Stimulated activated CD4-positive, alpha-beta T cell treated with anti-CD3 and anti-CD28 coated beads, Interleukin-15, amount 100 ng/mL, for 1 hour (primary cell): Measurements from ENCODE around the gene MASP1.
"Not testable (repeated sequence)": the region's sequence is repeated elsewhere in the genome, so short reads cannot be mapped to it uniquely, and the experiment has no call there.

Experiments used
- DNase-seq, 2 donors: peaks; one replicate each; pipeline ENCODE4 v3.0.0-alpha.2; 2020; ENCODE audit warnings: low read depth in 1 of 2, low spot score in 1 of 2

MASP1 gene

GRCh38 chr3:187265461-187265955, 26.0 kb downstream of the MASP1 start:
- DNase-seq: no peak

DNA sequence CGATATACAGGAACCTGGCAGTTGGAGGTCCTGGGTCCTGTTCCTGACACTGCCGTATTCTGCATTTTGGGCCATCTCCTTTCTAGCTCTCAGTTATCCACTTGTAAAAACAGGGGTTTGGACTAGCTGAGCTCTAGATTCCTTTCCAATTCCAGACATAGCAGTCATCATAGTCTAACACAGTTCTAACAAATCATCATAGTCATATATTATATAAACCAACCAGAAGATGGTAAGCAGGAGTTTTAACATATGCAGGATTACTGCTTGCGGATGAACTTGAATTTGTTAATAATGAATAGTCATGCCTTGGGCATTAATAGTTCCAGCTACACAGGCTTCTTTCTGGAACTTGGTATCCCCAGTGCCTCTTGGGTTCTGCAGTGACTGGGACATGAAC, 26.6 kb downstream of the MASP1 start:
- DNase-seq: no peak

DNA sequence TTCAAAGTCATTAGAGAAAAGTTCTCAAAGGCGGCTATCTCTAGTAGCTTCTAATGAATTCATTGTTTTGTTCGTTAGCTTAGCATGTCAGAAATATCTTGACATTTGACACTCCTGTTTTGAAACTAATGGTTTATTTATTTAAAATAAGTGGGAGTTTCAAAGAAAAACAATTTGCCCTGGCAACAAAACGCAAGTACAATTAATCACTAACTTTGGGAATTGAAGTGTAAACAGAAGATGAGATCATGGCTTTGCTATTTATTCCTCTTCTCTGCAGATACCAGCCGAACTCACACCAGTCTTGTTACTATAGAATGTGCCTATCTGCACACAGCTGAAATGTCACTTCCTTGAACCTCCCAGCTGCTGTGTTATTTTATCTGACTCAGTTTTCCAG, 27.5 kb downstream of the MASP1 start:
- DNase-seq: no peak

- DNase-seq: no peak
These were observed 28.3 kb downstream of the MASP1 start for GRCh38 chr3:187263270-187263669.

DNA sequence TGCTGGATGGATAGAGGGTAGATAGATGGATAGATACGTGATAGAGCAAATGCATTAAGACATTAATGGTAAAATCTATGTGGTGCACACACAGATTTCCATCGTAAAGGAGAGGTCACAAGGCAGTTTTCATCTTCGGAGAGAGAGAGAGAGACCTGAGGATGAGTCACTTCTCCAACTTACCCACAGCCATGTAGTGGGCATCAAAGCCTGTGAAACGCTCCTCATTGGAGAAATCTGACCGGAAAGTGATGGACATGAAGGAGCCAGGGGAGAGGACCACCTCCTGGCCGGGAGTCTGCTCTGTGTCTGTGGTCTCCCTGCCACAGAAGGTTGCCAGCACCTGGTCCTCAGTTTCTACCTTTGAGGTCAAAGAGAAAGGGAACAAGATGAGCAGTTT, 29.2 kb downstream of the MASP1 start:
- no peak for DNase-seq

DNA sequence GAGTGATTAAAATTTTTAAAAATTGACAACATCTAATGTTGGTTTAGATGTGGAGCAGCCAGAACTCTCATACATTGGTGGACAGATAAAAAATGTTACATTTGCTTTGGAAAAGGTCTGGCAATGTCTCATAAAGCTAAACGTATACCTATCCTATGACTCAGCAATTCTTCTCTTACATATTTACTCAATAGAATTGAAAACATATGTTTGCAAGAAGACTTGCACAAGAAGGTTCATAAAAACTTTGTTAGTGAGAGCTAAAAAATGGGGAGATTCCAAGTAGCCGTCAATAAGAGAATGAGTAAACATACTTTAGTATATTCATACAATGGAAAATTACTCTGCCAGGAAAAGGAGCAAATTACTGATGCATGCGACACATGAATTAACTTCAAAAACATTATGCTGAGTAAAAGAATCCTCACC, 30.0 kb downstream of the MASP1 start:
- no peak for DNase-seq

GRCh38 chr3:187259171-187259570, 32.4 kb downstream of the MASP1 start:
- no peak for DNase-seq

- no peak for DNase-seq
These were observed 33.4 kb downstream of the MASP1 start for GRCh38 chr3:187257992-187258692.

DNA sequence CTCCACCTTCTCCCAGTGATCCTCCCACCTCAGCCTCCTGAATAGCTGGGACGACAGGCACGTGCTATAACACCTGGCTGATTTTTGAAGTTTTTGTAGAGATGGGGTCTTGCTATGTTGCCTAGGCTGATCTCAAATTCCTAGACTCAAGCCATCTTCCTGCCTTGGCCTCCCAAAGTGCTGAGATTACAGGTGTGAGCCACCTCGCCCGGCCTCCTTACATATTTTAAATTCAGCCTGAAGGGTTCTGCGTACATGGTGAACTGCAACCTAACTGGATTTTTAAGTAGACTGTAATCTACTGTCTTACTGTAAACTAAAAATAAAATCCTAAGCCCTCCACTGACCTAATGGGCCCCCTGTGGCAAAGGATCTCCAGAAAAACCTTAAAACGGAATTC, 34.1 kb downstream of the MASP1 start:
- DNase-seq: no peak

GRCh38 chr3:187256051-187256616, 35.4 kb downstream of the MASP1 start:
- no peak for DNase-seq

GRCh38 chr3:187255314-187255713, 36.2 kb downstream of the MASP1 start:
- DNase-seq: no peak

GRCh38 chr3:187252311-187252710, 39.2 kb downstream of the MASP1 start:
- no peak for DNase-seq

DNA sequence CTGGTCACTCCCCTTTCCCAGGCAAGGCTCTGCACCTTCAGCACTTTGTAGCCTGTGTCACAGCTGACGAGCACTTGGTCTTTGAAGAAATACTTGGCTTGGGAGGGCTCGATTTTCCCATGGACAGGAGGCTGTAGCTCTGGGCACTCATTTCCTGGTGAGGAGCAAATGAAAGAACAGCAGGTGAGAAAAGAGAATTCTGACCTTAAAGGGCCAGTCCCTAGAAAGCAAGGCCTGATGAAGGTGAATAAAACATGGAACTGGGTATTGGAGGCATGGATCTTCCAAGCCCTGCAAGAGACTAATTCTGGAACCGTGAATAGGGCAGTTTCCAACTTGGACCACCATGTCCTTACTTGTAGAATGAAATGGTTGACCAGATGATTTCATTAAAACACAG, 39.9 kb downstream of the MASP1 start:
- no peak for DNase-seq

DNA sequence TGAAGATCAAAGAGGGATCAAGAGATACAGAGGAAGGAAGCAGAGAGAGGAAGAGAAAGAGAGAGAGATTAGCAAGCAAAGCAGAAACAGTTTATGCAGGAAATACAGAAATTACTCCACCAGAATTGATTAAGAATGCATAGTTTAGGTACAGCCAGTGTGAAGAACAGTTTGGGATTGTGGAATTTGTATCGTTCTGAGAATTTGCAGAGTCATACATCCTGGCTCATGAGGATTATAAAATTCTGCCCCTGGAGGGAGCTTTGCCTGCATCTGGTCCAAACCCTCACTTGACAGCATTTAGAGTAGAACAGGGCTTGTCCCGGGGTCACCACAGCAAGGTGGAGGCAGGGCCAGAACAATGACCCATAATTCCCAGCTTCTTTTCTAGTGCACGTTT, 44.1 kb downstream of the MASP1 start:
- DNase-seq: no peak

DNA sequence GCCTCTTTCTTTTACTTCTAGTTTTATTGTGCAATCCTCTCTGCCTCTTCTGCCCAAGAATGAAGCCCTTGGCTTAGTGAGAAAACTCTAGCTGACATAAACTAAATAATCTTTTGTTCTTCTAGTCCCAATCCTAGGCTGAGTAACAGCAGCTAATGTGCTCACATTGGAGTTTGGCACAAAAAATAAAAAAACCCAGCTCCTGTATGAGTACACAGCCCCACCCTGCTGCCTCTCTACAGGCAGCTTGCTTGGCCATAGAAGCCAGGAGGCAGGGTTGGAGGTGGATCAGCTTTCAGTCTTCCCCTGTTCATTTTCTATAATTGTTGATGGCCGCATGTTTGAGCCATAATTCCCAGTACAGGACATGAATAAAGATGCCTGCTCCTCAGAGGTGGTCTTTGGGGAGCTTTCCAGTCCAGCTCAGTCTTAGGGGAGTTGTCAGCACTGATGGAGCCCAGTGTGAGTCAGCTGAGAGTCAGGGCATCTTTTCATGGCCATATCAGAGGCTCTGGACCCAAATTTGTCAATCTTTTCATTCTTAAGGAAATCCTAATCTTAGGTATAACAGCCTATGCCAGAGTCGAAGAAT, 47.5 kb downstream of the MASP1 start:
- DNase-seq: no peak

DNA sequence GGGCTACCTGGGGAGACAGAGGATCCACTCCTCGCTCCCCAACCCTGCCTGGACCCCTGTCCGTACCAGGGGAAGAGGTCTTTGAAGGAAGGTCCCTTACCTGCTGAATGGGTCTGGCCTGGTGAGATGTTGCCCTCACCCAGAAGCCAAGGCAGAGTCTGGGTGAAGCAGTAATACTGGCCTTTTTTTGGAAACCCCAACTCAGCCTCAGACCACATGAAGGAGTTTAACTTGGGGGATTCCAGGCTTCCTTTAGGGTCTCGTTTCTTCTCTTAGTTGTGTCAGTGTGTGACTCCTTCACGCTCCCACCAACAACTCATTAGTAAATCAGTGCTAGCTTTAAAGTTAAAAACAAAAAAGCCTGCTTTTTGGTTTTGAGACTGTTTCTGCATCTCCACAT, 48.6 kb downstream of the MASP1 start:
- DNase-seq: no peak

DNA sequence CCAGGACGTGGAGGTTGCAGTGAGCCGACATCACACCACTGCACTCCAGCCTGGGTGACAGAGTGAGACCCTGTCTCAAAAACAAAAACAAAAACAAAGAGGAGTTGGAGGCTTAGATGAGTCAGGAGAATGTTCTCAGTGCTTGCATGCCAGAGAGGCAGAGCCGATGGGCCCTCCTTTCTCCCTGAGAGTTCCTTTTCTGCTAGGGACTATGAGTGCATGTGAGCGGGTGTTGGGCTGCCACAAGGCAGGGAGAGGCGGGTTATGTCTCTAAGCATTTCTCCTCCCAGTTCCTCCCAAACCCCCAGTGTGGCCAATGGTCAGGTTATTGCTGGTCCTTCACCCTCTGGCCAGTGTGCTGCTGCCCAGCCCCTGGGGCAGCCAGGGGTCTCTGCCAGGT, 49.1 kb downstream of the MASP1 start:
- no peak for DNase-seq

DNA sequence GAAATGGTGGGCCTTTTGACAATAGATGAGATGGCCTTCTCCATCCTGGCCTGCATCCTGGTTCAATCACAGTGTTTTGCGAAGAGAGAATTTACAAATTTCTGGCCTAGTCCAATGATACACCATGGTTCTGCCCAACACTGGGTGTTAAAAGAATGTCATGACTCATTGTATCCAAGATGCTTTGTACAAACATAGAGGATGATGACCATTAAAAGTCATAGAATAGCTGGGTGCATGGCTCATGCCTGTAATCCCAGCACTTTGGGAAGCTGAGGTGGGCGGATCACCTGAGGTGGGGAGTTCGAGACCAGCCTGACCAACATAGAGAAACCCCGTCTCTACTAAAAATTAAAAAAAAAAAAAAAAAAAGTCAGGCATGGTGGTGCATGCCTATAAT, 52.7 kb downstream of the MASP1 start:
- DNase-seq: not testable (repeated sequence)

DNA sequence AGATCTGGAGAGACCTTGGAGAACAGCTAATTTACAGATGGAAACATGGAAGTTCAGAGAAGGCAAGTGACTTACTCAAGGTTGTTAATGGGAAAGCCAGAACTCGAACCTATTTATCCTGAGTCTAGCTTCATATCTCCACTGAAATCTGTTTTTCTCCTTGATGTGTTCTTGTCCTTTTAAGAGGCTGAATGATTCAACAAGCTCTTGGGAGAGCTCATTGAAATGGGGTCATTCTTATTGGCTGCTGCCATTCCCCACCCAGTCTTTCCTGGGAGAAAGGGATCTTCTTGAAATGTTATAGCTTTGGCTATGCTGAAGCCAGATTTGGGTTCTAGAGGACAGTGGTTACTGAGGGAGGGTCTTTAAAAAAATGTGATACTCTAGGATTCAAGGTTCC, 53.3 kb downstream of the MASP1 start:
- DNase-seq: no peak

- DNase-seq: no peak
These were observed 53.8 kb downstream of the MASP1 start for GRCh38 chr3:187237741-187238140.

DNA sequence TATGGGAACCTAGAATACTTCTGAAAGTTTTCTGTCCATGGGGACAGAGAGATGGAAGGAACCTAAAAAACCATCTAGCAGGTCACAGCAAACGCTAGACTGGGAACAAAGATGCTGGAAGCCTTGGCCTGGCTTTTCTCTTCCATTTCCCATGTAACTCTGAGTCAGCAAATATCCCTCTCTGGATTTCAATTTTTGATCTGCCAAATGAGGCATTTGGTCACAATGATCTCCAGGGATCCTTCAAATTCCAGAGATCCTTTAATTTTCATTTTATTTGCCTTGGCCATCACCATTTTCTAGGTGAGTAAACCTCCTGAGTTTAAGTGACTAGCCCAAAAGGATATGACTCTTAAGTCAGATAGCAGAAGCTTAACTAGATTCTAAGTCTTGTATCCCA, 54.6 kb downstream of the MASP1 start:
- no peak for DNase-seq

DNA sequence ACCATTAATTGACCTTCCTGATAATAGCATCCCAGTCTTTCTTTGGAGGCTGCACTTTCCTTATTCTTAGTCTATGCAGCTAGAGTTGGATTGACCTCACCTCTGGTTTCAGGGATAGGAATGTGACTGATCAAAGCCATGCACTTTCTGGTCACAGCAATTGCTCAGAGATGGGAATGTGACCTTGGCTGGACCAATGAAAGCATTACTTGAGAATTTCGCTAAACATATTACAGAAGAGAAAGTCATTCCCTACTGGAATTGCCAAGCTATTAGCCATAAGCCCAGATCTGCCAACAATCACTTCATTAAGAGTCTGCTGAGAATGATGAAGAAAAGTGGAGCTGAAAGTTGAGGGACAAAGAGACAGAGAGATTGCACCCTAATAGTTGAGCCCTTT, 61.5 kb downstream of the MASP1 start:
- no peak for DNase-seq

- DNase-seq: no peak
These were observed 62.8 kb downstream of the MASP1 start for GRCh38 chr3:187228740-187229139.
